ES-I3 (cell line): ENCODE measurements around the gene ARHGAP20.

Experiments
- H3K36me3 ChIP-seq: 2 replicates; pipeline ENCODE4 v1.6.1; 2013; ENCODE audit warnings: mild to moderate bottlenecking, low read length, control low read depth, moderate library complexity; ENCODE audit not compliant: insufficient read depth
- H3K4me1 ChIP-seq: 2 replicates; pipeline ENCODE4 v1.6.1; 2013; ENCODE audit warnings: mild to moderate bottlenecking, control low read depth, low read length; ENCODE audit not compliant: insufficient read depth
- H3K9ac ChIP-seq: 2 replicates; pipeline ENCODE4 v1.6.1; 2013; ENCODE audit warnings: low read depth, mild to moderate bottlenecking, low read length, moderate library complexity
- H3K9me3 ChIP-seq: 2 replicates; pipeline ENCODE4 v1.6.1; 2013; ENCODE audit warnings: mild to moderate bottlenecking, low read length, moderate library complexity; ENCODE audit not compliant: control insufficient read depth, insufficient read depth

Gene ARHGAP20

GRCh38 chr11:110711776-110712658, at the start of gene ARHGAP20:
TSS of gene ARHGAP20 (minus strand) at chr11:110712437. CDS start at chr11:110712231, 206 bp downstream.
- Histone ChIP-seq H3K4me1 (no peaks in the 10 kb centered on the region), H3K9ac (peak within 1 kb of the TSS; percentile 70; the same call in 1 of the 2 replicates), H3K36me3 (no peaks in the 10 kb centered on the region), H3K9me3 (no peaks in the 10 kb centered on the region)

- H3K36me3 ChIP-seq, result no peaks in the 10 kb centered on the region
- H3K9me3 ChIP-seq, result no peaks in the 10 kb centered on the region
- no peak overlapping the region for H3K9ac ChIP-seq
- H3K4me1 ChIP-seq, result peaks cover 6% of the 10 kb centered on the region; the same call in 1 of the 2 replicates
These were observed 49.8 kb upstream of the ARHGAP20 start for GRCh38 chr11:110761991-110762390.

- H3K9me3 ChIP-seq, result no peaks in the 10 kb centered on the region
- peaks cover 6% of the 10 kb centered on the region; the same call in 1 of the 2 replicates for H3K4me1 ChIP-seq
- H3K36me3 ChIP-seq, result no peaks in the 10 kb centered on the region
- H3K9ac ChIP-seq, result no peak overlapping the region
These were observed 48.9 kb upstream of the ARHGAP20 start for GRCh38 chr11:110761131-110761530.

- no peak overlapping the region for H3K9ac ChIP-seq
- no peaks in the 10 kb centered on the region for H3K9me3 ChIP-seq
- H3K36me3 ChIP-seq, result no peaks in the 10 kb centered on the region
- H3K4me1 ChIP-seq, result peaks cover 6% of the 10 kb centered on the region; the same call in 1 of the 2 replicates
These were observed 47.7 kb upstream of the ARHGAP20 start for GRCh38 chr11:110759972-110760381.

- H3K4me1 ChIP-seq, result peaks cover under 1% of the 10 kb centered on the region; the same call in 1 of the 2 replicates
- H3K9me3 ChIP-seq, result no peaks in the 10 kb centered on the region
- no peak overlapping the region for H3K9ac ChIP-seq
- no peaks in the 10 kb centered on the region for H3K36me3 ChIP-seq
These were observed 45.9 kb upstream of the ARHGAP20 start for GRCh38 chr11:110757962-110758755.

GRCh38 chr11:110757066-110757465, 44.8 kb upstream of the ARHGAP20 start:
- no peaks in the 10 kb centered on the region for H3K9me3 ChIP-seq
- H3K9ac ChIP-seq, result no peak overlapping the region
- no peaks in the 10 kb centered on the region for H3K4me1 ChIP-seq

GRCh38 chr11:110755941-110756340, 43.7 kb upstream of the ARHGAP20 start:
- H3K4me1 ChIP-seq, result no peaks in the 10 kb centered on the region

More at GRCh38 chr11:110757066-110757465, 44.8 kb upstream of the ARHGAP20 start:
- H3K36me3 ChIP-seq, result no peaks in the 10 kb centered on the region

GRCh38 chr11:110752890-110753289, 40.7 kb upstream of the ARHGAP20 start:
- Histone ChIP-seq H3K9ac (no peak overlapping the region), H3K36me3 (no peaks in the 10 kb centered on the region), H3K4me1 (no peaks in the 10 kb centered on the region)

More at GRCh38 chr11:110755941-110756340, 43.7 kb upstream of the ARHGAP20 start:
- Histone ChIP-seq H3K9ac (no peak overlapping the region), H3K9me3 (no peaks in the 10 kb centered on the region), H3K36me3 (no peaks in the 10 kb centered on the region)

GRCh38 chr11:110750100-110750499, 37.9 kb upstream of the ARHGAP20 start:
- H3K9ac ChIP-seq, result no peak overlapping the region
- H3K36me3 ChIP-seq, result no peaks in the 10 kb centered on the region
- H3K4me1 ChIP-seq, result no peaks in the 10 kb centered on the region
- no peaks in the 10 kb centered on the region for H3K9me3 ChIP-seq

More at GRCh38 chr11:110752890-110753289, 40.7 kb upstream of the ARHGAP20 start:
- no peaks in the 10 kb centered on the region for H3K9me3 ChIP-seq

GRCh38 chr11:110747531-110747930, 35.3 kb upstream of the ARHGAP20 start:
- Histone ChIP-seq H3K36me3 (no peaks in the 10 kb centered on the region), H3K9ac (no peak overlapping the region), H3K9me3 (no peaks in the 10 kb centered on the region), H3K4me1 (no peaks in the 10 kb centered on the region)

GRCh38 chr11:110738641-110739040, 26.4 kb upstream of the ARHGAP20 start:
- no peak overlapping the region for H3K9ac ChIP-seq
- H3K9me3 ChIP-seq, result no peaks in the 10 kb centered on the region
- H3K36me3 ChIP-seq, result no peaks in the 10 kb centered on the region
- no peaks in the 10 kb centered on the region for H3K4me1 ChIP-seq

GRCh38 chr11:110737593-110737992, 25.4 kb upstream of the ARHGAP20 start:
- Histone ChIP-seq H3K4me1 (no peaks in the 10 kb centered on the region), H3K9me3 (no peaks in the 10 kb centered on the region), H3K36me3 (no peaks in the 10 kb centered on the region), H3K9ac (no peak overlapping the region)

- Histone ChIP-seq H3K36me3 (no peaks in the 10 kb centered on the region), H3K9me3 (no peaks in the 10 kb centered on the region), H3K4me1 (no peaks in the 10 kb centered on the region), H3K9ac (no peak overlapping the region)
These were observed 23.9 kb upstream of the ARHGAP20 start for GRCh38 chr11:110736171-110736553.

GRCh38 chr11:110735455-110736170, 23.4 kb upstream of the ARHGAP20 start:
- Histone ChIP-seq H3K4me1 (no peaks in the 10 kb centered on the region), H3K36me3 (no peaks in the 10 kb centered on the region), H3K9me3 (no peaks in the 10 kb centered on the region), H3K9ac (no peak overlapping the region)
